ENCODE measurements around the gene FLCN.
"Not testable (repeated sequence)": the region's sequence is repeated elsewhere in the genome, so short reads cannot be mapped to it uniquely, and the experiment has no call there.

The FLCN gene, protein sequence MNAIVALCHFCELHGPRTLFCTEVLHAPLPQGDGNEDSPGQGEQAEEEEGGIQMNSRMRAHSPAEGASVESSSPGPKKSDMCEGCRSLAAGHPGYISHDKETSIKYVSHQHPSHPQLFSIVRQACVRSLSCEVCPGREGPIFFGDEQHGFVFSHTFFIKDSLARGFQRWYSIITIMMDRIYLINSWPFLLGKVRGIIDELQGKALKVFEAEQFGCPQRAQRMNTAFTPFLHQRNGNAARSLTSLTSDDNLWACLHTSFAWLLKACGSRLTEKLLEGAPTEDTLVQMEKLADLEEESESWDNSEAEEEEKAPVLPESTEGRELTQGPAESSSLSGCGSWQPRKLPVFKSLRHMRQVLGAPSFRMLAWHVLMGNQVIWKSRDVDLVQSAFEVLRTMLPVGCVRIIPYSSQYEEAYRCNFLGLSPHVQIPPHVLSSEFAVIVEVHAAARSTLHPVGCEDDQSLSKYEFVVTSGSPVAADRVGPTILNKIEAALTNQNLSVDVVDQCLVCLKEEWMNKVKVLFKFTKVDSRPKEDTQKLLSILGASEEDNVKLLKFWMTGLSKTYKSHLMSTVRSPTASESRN

DNA sequence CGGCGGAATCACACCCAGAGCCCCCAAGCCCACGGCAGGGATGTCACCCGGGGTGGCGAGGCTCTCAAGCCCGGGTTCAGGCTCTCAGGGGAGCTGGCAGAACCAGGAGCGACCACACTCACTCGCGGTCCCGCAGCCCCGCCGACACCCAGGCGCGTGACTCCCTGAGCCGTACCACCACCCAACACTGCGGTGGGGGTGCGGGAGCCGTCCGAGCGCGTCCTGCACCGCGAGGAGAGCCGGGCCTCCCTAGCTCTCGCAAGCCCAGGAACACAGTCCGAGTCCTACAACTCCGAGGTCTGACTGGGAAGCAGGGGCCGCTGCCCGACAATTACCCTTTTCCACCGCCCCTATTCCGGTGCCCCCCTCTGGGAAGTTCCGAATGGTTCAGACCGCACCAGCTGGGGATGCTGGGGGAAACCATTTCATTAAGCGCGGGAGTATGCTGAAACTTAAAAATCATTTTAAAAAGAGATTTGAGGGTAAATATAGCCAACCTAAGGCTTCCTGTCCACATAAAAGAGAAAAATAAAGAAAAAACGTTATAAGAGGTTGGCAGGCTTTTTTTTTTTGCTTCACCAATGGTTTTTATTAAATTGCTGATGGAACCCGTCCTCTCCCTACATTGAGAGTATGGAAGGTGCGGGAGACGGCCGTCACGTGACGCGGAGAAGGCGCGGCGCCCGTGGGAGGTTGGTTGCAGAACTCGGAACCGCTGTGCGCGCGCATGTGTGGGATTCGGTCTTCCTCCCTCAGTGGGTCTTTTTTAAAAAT lies at the start of gene FLCN:
Gene FLCN, minus strand, starts transcription at position 143 of the 774 bp plus-strand sequence. CDS start 9,031 bp downstream, outside the sequence.
- peak; percentile 84 for DNase-seq (ENCODE audit: low read depth)

DNA sequence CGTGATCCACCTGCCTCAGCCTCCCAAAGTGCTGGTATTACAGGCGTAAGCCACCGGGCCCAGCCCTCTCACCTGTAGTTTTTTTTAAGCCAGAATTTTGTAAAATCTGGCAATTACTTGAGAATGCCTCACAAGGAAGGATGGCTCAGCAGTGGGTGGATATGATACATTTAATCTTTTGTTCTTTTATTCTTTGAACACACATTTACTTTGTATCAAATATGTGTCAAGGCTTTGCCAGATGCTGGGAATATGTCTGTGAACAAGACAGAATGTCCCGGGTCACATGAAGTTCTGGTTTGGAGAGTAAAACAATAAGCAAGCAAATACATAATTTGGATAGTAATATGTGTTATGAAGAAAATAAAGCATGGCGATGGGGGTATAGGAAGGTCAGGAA lies 49.0 kb upstream of the FLCN start:
- no peak for DNase-seq (ENCODE audit: low read depth)

DNA sequence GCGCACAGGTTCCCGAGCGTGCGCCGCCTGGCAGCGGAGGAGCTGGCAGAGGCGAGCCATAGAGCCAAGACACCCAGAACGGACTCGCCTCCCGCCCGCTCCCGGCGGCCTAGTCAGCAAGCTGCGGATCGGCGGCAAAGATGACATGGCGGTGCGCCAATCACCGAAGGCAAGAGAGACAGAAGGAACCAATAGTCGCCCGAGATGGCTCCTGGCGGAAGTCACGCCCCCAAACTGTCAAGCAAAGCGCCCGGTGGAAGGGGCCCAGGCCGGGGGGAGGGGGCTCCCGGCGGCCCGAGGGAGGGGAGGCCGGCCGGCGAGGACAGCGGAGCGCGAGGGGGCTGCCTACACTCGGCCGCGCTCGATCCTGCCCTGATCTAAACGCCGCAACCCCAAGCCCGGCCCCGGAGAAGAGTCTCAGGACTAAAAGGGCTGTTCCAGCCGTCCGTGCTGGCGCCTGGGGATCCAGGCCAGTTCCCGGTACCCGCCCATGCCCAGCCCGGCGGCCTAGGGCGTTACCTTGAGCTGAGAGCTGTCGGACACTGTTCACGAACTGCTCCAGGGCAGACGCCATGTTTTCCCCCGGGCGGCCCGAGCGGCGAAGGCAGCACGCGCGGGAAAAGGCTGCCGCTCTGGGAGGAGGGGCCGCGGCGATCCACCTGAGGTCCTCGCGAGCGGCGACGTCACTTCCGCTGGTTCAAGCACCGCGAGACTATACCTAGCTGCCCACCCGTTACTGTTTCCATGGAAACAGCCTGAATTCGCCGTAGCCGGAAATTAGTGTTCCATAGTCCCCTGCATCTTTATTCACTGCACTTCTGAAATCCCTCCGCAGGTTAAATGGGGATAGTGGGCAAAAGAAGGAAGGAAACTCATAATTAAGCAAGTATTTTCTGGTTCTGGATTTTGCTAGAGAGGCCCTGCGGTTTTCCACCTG lies 43.9 kb upstream of the FLCN start, which contains the start of gene COPS3:
Gene COPS3, minus strand, starts transcription at position 634 of the 937 bp plus-strand sequence. Its CDS starts 60 bp downstream, at position 574.
- peak; percentile 97 for DNase-seq (ENCODE audit: low read depth)

DNA sequence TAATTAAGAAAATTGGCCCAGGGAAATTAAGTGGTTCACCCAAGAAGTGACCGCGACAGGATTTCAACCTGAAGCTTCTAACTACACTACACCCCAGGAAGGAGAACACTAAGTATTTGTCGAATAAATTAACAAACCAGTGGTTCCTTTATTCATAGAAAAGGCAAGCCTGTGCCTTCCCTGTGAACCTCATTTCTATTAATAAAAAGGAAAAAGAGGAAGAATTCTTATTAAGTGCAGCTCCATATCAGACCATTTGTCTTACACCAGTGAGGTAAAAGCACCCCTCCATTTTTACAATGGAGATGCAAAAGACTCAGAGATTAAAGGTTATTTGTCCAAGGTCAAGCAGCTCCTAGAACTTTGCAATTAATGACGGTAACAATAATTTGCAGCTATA lies 42.3 kb upstream of the FLCN start:
- no peak for DNase-seq (ENCODE audit: low read depth)

DNA sequence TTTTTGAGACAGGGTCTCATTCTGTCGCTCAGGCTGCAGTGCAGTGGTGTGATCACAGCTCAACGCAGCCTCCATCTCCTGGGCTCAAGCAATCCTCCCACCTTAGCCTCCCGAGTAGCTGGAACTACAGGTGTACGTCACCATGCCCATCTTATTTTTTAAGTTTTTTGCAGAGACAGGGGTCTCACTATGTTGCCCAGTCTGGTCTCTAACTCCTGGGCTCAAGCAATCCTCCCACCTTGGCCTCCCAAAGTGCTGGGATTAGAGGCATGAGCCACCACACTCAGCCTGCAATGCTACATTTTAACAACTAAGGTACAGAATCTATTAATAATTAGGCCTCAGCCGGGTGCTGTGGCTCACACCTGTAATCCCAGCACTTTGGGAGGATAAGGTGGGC lies 40.5 kb upstream of the FLCN start:
- not testable (repeated sequence) for DNase-seq (ENCODE audit: low read depth)

DNA sequence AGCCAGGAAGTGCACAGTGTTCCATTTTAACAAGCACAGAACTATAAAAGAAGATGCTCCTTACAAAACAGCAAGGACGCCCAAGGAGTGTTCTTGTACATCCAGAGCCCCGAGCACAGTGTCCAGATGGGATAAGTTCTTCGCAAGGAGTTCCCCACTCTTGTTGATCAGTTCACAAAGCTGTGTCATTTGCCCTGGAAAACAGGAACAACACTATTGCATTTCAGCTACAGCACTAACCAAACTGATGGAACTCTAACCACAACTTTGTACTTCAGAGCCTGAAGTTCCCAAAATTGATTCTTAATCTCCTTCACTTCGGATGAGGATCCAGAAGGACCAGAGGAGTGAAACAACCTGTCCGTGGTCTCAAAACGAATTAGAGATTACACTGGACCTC lies 39.0 kb upstream of the FLCN start:
- DNase-seq (ENCODE audit: low read depth) = no peak

DNA sequence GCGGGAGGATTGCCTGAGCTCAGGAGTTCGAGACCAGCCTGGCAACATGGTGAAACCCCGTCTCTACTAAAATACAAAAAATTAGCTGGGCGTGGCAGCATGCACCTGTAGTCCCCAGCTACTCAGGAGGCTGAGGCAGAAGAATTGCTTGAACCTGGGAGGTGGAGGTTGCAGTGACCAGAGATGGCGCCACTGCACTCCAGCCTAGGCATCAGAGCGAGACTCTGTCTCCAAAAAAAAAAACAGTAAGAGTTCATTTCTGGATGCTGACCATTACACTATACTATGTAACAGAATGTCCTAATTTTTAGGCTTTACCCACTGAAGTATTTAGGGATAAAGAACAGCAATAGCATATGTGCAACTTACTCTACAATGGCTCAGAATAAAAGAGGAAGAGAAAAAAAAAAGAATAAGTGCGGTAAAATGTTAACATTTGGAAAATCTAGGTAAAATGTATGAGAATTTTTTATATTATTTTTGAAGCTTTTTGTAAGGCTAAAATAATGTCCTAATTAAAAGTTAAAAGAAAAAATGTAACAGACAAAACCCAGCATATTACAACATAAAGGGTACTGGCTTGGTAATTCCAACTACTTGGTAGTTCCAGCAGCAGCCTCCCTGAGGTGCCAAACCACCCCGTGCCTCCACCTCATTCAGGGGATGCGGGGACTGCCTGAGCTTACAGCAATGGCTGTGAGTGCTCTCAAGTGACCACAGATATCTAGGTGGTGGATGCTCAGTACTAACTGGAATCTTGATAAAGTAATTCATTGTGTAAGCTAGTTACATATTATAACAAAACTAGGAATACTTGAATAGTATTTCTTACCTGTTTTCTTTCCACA lies 33.2 kb upstream of the FLCN start:
- no peak for DNase-seq (ENCODE audit: low read depth)

DNA sequence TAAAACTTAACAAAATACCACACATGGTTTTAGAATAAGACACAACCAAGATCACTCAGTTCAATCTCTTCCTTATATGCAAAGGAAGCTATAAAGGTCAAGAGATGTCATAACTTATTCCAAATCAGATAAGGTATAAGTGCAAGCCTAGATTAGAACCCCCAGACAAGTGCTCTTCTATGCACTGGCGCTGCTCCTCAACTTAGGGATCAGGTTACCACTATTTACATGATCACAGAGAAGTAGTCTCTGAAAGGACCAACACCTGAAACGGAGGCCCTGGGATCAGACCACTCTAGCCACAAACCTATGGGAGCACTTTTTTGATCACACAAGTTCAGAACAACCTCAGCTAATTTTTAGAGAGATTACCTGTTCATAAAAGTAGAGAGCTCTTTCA lies 27.5 kb upstream of the FLCN start:
- DNase-seq (ENCODE audit: low read depth) = no peak

DNA sequence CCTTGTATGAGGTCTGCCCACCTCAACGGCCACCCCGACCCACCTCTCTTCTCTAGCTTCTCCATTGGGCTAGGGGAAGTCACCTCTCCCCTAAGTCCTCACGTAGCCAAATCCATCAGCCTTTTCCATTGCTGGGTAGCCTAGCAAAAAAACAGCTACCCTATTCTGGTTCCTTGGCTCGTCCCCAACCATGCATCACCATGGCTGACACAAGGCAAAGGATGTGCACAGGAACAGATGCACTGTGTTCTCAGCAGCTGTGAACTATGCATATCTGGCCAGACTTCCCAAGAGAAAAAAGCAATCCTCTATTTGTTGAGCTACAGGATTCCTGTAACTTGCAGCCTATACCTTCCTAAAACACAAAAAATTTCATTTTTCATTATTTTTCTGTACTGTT lies 22.0 kb upstream of the FLCN start:
- no peak for DNase-seq (ENCODE audit: low read depth)

DNA sequence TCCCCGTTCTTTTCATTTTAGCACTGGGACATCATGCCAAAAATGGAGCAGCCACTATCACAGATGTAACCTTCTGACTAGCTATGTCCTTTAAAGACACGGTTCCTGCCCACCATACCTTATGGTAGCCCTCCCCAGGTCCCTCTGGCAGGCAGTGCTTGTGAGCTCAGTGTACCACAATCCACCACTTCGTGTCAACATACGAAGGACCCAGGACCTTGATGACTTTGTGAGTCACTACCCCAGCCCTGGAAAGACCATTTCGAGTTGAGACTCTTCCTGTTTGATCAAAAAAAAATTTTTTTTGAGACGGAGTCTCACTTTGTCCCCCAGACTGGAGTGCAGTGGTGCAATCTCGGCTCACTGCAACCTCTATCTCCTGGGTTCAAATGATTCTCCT lies 21.0 kb upstream of the FLCN start:
- no peak for DNase-seq (ENCODE audit: low read depth)

DNA sequence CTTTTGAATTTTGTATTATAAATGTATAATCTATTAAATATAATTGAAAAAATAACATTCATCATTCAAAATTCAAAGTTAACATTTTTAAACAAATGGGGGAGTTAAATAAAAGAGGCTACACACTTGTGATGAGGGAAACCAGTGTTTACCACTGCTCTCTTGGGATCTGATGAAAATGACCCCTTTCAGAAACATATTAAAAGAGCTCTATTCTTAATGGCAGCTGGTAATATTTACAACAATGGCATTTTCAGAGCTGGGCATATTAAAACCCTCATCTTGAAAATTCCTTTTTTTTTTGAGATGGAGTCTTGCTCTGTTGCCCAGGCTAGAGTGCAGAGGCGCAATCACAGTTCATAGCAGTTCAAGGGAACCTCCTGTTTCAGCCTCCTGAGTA lies 19.3 kb upstream of the FLCN start:
- DNase-seq (ENCODE audit: low read depth) = no peak

DNA sequence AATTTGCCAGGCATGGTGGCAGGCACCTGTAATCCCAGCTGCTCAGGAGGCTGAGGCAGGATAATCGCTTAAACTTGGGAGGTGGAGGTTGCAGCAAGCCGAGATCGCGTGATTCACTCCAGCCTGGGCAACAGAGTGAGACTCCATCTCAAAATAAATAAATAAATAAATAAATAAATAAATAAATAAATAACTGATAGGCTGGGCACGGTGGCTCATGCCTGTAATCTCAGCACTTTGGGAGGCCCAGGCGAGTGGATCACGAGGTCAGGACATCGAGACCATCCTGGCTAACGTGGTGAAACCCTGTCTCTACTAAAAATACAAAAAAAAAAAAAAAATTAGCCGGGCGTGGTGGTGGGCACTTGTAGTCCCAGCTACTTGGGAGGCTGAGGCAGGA lies 18.7 kb upstream of the FLCN start:
- DNase-seq (ENCODE audit: low read depth) = not testable (repeated sequence)

DNA sequence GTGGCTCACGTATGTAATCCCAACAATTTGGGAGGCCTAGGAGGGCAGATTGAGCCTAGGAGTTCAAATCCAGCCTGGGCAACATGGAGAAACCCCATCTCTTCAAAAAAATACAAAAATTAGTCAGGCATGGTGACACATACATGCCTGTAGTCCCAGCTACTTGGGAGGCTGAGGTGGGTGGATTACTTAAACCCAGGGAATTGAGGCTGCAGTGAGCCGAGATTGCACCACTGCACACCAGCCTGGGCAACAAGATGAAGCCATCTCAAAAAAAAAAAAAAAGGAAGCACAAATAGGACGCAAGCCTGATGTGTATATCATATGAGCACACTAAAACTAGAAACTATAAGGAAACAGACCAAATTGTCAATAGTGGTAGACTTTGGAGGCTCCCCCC lies 17.1 kb upstream of the FLCN start:
- DNase-seq (ENCODE audit: low read depth) = no peak

DNA sequence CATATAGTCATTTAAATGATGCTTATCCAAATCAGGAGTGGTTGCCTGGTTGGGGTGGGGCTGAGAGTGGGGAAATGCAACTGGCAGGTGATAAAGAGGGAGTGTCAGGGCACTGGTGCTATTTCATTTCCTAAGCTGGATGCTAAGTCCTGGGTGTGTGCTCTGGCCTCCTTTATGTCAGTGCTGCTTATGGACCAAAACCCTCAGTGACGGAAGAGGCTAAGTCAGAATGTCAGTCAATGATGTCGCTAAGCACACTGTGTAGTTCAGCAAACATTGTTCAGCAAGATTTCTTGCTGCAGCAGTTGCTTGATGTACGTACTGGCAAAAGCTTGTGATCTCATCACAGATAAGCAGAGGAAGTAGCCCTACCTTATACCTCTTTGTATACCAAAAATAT lies 16.4 kb upstream of the FLCN start:
- no peak for DNase-seq (ENCODE audit: low read depth)

DNA sequence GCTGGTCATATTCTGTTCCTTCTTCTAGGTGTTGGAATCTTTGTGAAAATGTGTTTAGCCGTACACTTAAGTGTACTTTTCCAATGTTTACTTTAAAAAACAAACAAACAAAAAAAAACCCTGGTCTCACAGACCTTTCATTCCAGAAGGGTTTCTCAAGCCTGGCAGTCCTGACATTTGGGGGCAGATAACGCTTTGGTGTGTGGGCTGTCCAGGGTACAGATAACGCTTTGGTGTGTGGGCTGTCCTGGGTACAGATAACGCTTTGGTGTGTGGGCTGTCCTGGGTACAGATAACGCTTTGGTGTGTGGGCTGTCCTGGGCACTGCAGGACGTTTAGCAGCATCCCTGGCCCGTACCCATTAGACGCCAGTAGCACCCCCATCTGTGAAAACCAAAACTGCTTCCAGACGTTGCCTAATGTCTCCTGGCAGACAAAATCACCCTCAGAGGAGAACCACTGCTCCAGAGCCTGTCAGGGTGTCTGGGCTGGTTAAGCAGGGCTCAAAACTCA lies 15.2 kb upstream of the FLCN start:
- DNase-seq (ENCODE audit: low read depth) = no peak

DNA sequence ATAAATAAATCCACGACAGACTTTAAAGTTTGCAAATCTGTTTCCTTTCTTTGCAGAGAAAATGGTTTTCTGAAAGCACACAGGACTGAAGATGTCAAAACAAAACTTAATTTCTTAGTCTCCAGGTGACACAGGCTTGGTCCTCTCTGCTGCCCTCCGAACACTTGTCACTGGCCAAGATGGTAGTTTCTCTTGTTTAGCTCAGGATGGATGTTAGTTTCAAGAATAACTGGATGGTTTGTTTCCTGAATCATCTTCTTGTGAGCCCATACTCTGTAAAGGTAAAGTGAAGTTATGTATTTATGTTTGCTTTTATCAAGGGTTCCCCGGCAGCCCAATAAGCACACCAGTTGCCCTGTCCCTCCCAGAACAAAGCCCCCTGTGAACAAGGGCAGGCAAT lies 9.9 kb upstream of the FLCN start:
- DNase-seq (ENCODE audit: low read depth) = no peak

DNA sequence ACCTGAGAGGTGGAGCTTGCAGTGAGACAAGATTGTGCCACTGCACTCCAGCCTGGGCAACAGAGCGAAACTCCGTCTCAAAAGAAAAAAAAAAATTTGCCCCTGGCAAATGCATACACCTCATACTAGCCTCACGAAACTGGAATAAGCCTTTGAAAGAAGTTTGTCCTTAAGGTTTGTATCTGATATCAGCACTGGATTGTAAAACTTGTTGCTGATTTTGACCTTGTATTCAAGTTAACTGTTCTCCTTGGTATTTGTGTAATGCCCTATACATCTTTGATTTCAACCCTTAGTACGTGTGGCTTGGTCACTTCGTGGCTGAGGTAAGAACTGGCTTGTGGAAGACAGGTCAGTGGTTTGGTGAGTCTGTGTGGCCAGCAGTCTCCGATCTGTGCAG lies 6.2 kb upstream of the FLCN start:
- no peak for DNase-seq (ENCODE audit: low read depth)

DNA sequence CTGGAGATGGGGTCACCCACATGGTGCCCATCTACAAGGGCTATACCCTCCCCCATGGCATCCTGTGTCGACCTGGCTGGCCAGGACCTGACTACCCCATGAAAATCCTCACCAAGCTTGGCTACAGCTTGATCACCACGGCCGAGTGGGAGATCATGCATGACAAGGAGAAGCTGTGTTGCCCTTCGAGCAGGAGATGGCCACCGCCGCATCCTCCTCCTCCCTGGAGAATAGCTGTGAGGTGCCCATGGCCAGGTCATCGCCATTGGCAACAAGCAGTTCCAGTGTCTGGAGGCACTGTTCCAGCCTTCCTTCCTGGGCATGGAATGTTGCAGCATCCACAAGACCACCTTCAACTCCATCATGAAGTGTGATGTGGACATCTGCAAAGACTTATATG lies 5.3 kb upstream of the FLCN start:
- DNase-seq (ENCODE audit: low read depth) = no peak

DNA sequence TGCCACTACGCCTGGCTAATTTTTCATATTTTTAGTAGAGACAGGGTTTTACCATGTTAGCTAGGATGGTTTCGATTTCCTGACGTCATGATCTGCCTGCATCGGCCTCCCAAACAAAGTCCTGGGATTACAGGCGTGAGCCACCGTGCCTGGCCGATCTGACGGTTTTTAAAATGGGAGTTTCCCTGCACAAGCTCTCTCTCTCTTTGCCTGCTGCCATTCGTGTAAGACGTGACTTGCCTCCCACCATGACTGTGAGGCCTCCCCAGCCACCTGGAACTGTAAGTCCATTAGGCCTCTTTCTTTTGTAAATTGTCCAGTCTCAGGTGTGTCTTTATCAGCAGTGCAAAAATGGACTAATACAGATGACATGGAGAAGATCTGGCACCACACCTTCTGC lies 4.7 kb upstream of the FLCN start:
- no peak for DNase-seq (ENCODE audit: low read depth)

DNA sequence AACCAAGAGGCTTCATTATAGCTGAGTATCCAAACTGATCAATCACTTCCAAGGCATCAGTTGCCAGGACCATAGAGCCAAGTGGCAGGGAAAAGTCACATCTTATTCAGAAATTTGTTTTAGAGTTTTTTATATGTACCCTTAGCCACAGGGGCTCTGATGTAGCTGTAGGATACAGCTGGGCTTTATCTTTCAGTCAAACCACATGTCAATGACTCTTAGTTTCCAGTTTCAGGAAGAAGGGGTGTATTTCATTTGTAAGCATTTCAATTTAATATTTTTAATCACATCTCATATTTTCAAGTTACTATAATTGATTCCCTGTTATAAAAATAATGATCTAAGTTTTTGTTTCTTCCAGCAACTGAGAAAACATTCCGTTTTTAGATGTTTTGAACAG lies 2.9 kb upstream of the FLCN start:
- no peak for DNase-seq (ENCODE audit: low read depth)

All from stimulated activated CD8-positive, alpha-beta memory T cell treated with anti-CD3 and anti-CD28 coated beads, Interleukin-12 subunit alpha, Interleukin-12 subunit beta, amount 100 ng/mL, for 1 hour (primary cell).